LNCaP clone FGC (cell line): ENCODE data around the gene PCDH9.

Experiments
- DNase-seq: peaks from one replicate; pipeline ENCODE4 v3.0.0-alpha.2; 2011; ENCODE audit warnings: low read depth
- H3K4me3 ChIP-seq: 2 replicates; pipeline ENCODE4 v1.5.1; 2011; ENCODE audit warnings: mild to moderate bottlenecking, low read depth, low read length, control low read depth
- CTCF ChIP-seq: IDR thresholded peaks from 2 replicates; pipeline ENCODE4 v1.5.1; 2012; ENCODE audit warnings: mild to moderate bottlenecking; ENCODE audit not compliant: control insufficient read depth, insufficient read depth; ENCODE audit errors: extremely low read depth

Gene PCDH9

GRCh38 chr13:66826398-66826797 lies 403.7 kb downstream of the PCDH9 start:
- TF ChIP-seq CTCF, result no peak
- no peak overlapping the region for H3K4me3 ChIP-seq
- DNase-seq, result no peak

- TF ChIP-seq CTCF, result no peak
- no peak for DNase-seq
Measured at GRCh38 chr13:66821551-66821950, 408.6 kb downstream of the PCDH9 start.

GRCh38 chr13:66811455-66811854 lies 418.7 kb downstream of the PCDH9 start:
- DNase-seq, result no peak
- H3K4me3 ChIP-seq, result no peak overlapping the region
- TF ChIP-seq CTCF, result no peak

More at GRCh38 chr13:66821551-66821950, 408.6 kb downstream of the PCDH9 start:
- no peak overlapping the region for H3K4me3 ChIP-seq

- no peak overlapping the region for H3K4me3 ChIP-seq
- TF ChIP-seq CTCF, result no peak
- DNase-seq, result no peak
Measured at GRCh38 chr13:66809485-66809884, 420.7 kb downstream of the PCDH9 start.

GRCh38 chr13:66807251-66807650 lies 422.9 kb downstream of the PCDH9 start:
- no peak for DNase-seq
- H3K4me3 ChIP-seq, result no peak overlapping the region
- TF ChIP-seq CTCF, result no peak

- no peak overlapping the region for H3K4me3 ChIP-seq
- no peak for DNase-seq
- no peak for TF ChIP-seq CTCF
Measured at GRCh38 chr13:66805657-66806056, 424.5 kb downstream of the PCDH9 start.

GRCh38 chr13:66803808-66804456 lies 426.2 kb downstream of the PCDH9 start:
- no peak for TF ChIP-seq CTCF
- no peak overlapping the region for H3K4me3 ChIP-seq
- no peak for DNase-seq
